NT2/D1 (cell line): ENCODE results near the gene CADM2.

ENCODE experiments used
- SUZ12 ChIP-seq: IDR thresholded peaks from 2 replicates; pipeline ENCODE4 v1.6.1; 2011; ENCODE audit not compliant: insufficient read length, insufficient read depth; ENCODE audit errors: extremely low read depth
- YY1 ChIP-seq: IDR thresholded peaks from 2 replicates; pipeline ENCODE4 v1.6.1; 2011; ENCODE audit not compliant: insufficient read length, insufficient read depth
- ZNF274 ChIP-seq: IDR thresholded peaks from 2 replicates; pipeline ENCODE4 v1.6.1; 2011; ENCODE audit warnings: mild to moderate bottlenecking, low read depth, low read length

- TF ChIP-seq YY1: no peak
- no peak for TF ChIP-seq ZNF274
- TF ChIP-seq SUZ12: no peak
Measured at GRCh38 chr3:85264381-85264780, 305.6 kb downstream of the CADM2 start.
